IMR-90 (cell line): ENCODE data around the gene MKX.

Experiments
- BHLHE40 ChIP-seq: fragments of 150-350 bp; IDR thresholded peaks from 2 replicates; pipeline ENCODE4 v1.6.1; 2016; ENCODE audit warnings: mild to moderate bottlenecking, low read depth, low read length
- CEBPB ChIP-seq: IDR thresholded peaks from 2 replicates; pipeline ENCODE4 v1.6.1; 2012; ENCODE audit warnings: low read depth, low read length, improper control_type of control experiment
- MAFK ChIP-seq: IDR thresholded peaks from 2 replicates; pipeline ENCODE4 v1.6.1; 2012; ENCODE audit warnings: low read depth, low read length, improper control_type of control experiment
- MXI1 ChIP-seq: IDR thresholded peaks from 2 replicates; pipeline ENCODE4 v1.6.1; 2012; ENCODE audit warnings: low read depth, mild to moderate bottlenecking, low read length, moderate library complexity, borderline replicate concordance
- NFE2L2 ChIP-seq: fragments of 150-350 bp; IDR thresholded peaks from 2 replicates; pipeline ENCODE4 v1.6.1; 2016; ENCODE audit warnings: low read depth, mild to moderate bottlenecking, low read length
- POLR2A ChIP-seq: IDR thresholded peaks from 2 replicates; pipeline ENCODE4 v1.6.1; 2012; ENCODE audit warnings: mild to moderate bottlenecking, low read depth, low read length
- RAD21 ChIP-seq: IDR thresholded peaks from 2 replicates; pipeline ENCODE4 v1.6.1; 2012; ENCODE audit warnings: low read length, improper control_type of control experiment
- RFX5 ChIP-seq: IDR thresholded peaks from 2 replicates; pipeline ENCODE4 v1.8.0; 2012; ENCODE audit warnings: low read depth, mild to moderate bottlenecking, low read length, moderate library complexity
- TF ChIP-seq, protein P1 (sequence below): conservative IDR thresholded peaks from 2 replicates; pipeline ENCODE4 v1.5.1; 2012; ENCODE audit warnings: mild to moderate bottlenecking, low read depth, low read length, improper control_type of control experiment
- TF ChIP-seq, protein P2 (sequence below): fragments of 150-350 bp; IDR thresholded peaks from 2 replicates; pipeline ENCODE4 v1.6.1; 2017; ENCODE audit warnings: mild to moderate bottlenecking, antibody characterized with exemption, low read length, low read depth
- TF ChIP-seq, protein P3 (sequence below): fragments of 150-350 bp; IDR thresholded peaks from 2 replicates; pipeline ENCODE4 v1.6.1; 2016; ENCODE audit warnings: low read depth, mild to moderate bottlenecking, low read length, moderate library complexity, borderline replicate concordance

DNA sequence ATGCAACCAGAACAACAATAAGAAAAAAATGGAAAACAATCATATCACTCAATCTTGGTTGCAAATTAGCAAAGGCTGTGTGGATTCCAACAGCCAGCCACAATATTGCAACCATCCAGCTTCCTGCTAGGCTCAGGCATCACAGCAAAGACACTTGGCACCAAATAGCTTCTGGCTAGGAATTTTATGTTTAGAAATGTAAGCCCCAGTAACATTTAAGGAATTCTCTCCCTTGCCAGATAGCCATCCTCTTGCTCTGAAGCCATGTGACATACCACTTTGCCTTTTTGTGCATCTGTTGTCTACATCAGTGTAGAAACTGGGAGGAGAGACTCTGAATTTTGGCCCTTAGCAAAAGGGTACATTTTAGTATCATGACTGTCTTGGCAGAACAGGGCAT, 22.2 kb downstream of the MKX start:
- TF ChIP-seq, protein P1, sequence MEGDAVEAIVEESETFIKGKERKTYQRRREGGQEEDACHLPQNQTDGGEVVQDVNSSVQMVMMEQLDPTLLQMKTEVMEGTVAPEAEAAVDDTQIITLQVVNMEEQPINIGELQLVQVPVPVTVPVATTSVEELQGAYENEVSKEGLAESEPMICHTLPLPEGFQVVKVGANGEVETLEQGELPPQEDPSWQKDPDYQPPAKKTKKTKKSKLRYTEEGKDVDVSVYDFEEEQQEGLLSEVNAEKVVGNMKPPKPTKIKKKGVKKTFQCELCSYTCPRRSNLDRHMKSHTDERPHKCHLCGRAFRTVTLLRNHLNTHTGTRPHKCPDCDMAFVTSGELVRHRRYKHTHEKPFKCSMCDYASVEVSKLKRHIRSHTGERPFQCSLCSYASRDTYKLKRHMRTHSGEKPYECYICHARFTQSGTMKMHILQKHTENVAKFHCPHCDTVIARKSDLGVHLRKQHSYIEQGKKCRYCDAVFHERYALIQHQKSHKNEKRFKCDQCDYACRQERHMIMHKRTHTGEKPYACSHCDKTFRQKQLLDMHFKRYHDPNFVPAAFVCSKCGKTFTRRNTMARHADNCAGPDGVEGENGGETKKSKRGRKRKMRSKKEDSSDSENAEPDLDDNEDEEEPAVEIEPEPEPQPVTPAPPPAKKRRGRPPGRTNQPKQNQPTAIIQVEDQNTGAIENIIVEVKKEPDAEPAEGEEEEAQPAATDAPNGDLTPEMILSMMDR = no peak
- TF ChIP-seq, protein P2, sequence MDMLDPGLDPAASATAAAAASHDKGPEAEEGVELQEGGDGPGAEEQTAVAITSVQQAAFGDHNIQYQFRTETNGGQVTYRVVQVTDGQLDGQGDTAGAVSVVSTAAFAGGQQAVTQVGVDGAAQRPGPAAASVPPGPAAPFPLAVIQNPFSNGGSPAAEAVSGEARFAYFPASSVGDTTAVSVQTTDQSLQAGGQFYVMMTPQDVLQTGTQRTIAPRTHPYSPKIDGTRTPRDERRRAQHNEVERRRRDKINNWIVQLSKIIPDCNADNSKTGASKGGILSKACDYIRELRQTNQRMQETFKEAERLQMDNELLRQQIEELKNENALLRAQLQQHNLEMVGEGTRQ = peak; percentile 29; the same call in 1 of the 2 replicates
- TF ChIP-seq POLR2A (no peak), NFE2L2 (no peak), CEBPB (no peak), MAFK (no peak), RFX5 (no peak), BHLHE40 (no peak), RAD21 (no peak), MXI1 (no peak)
- TF ChIP-seq, protein P3, sequence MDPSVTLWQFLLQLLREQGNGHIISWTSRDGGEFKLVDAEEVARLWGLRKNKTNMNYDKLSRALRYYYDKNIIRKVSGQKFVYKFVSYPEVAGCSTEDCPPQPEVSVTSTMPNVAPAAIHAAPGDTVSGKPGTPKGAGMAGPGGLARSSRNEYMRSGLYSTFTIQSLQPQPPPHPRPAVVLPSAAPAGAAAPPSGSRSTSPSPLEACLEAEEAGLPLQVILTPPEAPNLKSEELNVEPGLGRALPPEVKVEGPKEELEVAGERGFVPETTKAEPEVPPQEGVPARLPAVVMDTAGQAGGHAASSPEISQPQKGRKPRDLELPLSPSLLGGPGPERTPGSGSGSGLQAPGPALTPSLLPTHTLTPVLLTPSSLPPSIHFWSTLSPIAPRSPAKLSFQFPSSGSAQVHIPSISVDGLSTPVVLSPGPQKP = no peak
